EH (cell line): Measurements from ENCODE around the gene NUDT6.
"Not testable (repeated sequence)": the region's sequence is repeated elsewhere in the genome, so short reads cannot be mapped to it uniquely, and the experiment has no call there.

Source experiments
- DNase-seq: peaks from one replicate; pipeline ENCODE4 v3.0.0-alpha.2; 2015; ENCODE audit warnings: low read depth

Gene NUDT6, protein sequence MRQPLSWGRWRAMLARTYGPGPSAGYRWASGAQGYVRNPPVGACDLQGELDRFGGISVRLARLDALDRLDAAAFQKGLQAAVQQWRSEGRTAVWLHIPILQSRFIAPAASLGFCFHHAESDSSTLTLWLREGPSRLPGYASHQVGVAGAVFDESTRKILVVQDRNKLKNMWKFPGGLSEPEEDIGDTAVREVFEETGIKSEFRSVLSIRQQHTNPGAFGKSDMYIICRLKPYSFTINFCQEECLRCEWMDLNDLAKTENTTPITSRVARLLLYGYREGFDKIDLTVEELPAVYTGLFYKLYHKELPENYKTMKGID

DNA sequence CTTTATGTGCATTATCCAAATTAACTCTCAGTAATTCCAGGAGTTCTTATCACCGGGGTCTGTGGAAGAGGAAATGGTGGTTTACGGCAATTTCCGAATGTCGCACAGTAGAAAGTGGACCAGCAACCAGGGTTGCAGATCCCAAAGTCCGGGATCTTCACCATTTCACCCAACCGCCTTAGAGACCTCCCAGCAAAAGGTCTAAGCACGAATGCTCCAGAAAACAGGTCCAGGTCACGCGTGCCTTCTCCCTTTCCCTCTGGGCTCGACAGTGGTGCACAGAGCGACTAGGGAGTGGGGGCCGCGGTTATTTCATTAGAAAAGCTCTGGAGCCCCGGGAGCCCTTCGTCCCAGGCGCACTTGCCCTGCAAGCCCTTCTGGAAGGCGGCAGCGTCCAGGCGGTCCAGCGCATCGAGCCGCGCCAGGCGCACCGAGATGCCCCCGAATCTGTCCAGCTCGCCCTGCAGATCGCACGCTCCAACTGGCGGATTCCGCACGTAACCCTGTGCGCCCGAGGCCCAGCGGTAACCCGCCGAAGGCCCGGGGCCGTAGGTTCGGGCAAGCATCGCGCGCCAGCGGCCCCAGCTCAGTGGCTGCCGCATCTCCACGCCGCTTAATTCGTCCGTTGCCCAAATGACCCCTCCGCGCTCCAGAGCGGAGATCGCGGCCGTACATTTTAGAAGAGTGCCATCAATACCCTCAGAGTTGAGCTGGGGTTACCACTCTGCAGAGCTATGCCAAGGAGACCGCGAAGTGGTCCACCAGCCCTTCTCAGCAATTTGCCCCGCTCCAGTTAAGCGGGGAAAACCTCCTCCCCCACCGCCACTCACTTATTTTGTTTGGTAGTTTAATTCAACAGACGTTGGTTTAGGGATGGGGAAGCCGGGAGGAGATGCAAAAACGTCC is at the start of gene NUDT6:
Gene NUDT6, minus strand, starts transcription at position 627 of the 906 bp plus-strand sequence. Its CDS starts 25 bp downstream, at position 602.
- peak; percentile 78 for DNase-seq

DNA sequence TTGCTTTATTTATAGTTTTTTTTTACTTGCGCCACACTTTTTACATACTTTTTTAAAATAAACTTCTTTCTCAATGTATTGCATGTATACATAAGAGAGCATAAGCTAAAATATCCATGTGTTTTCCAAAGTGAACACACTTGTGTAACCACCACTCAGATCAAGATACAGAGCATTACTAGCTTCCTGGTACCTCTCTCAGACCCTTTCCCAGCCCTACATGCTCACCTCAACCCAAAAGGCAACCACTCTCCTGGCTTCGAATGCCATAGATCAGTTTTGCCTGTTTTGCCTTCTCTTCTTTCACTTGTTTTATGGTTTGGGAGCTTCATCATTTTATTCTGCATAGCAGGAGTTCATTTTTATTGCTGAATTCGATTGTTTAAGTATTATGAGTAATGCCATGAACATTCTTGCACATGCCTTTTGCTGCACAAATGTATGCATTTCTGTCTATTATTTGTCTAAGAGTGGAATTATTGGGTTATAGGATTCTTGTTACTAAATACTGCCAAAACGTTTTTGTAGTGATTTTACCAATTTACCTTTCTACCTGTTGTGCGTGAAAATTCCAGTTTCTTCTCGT is 45.9 kb upstream of the NUDT6 start:
- DNase-seq: peak; percentile 68

DNA sequence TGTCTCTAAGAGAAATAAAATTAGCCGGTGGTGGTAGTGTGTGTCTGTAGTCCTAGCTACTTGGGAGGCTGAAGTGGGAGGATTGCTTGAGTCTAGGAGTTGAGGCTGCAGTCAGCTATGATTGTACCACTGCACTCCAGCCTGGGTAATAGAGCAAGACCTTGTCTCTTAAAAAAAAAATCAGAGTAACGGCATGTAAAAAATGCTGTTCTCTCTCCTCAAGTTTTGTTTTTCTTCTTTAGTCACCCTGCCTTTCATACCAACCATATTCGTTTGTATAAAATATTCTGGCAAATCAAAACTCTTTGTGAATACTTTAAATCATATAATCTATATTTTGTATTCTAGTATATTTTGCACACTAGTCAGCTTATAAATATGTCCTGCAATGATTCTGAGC is 44.8 kb upstream of the NUDT6 start:
- peak; percentile 30 for DNase-seq

DNA sequence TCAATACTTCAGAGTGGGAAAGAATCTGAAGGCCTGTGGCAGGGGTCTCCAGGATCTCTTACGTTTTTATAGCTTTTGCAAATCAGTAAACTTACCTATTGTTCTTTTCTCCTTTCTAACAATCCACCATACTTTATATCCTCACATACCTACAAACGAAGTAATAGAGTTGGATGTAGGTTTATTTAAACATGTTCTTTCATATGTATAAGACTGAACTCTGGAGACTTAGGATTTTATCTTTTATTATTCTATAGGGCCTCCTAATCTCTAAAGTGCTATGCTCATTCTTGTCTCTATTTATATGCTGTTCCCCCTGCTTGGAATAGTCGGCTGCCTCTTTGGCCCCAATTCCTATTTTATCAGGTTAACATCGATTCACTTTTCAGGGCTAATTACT is 43.8 kb upstream of the NUDT6 start:
- no peak for DNase-seq

DNA sequence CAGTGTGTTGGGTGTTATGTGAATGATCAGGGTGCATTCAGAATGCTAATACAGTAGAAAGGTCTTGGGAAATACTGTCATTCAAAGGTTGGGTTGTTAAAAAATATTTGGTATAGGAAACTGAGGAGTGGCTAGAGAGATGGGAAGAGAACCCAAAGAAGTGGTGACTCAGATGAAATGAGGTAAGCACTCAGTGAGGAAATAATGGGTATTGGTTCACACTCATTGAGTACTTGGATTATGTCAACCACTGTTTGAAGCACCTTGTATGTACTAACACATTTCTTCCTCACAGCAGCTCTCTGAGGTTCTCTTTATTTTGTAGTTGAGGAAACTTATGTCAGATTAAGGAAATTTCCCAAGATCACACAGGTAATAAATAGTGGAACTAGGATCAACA is 40.8 kb upstream of the NUDT6 start:
- peak; percentile 9 for DNase-seq

DNA sequence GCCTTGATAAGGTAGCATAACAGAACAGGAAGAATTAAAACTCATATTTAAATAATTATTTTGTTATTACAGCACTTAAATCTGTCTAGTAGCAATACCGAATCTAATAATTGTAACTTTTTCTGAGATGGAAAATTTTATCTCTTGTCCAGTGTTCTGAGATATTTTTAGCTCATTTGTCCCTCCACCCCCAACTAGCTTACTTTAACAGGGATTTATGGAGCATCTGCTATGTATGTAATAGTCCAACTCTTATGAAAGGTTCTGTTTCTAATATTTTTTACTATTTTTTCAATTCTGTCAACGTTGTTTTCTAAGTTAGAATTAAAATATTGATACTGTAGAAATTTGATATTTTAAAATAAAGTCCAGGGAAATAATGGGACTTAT is 38.2 kb upstream of the NUDT6 start:
- DNase-seq: no peak

DNA sequence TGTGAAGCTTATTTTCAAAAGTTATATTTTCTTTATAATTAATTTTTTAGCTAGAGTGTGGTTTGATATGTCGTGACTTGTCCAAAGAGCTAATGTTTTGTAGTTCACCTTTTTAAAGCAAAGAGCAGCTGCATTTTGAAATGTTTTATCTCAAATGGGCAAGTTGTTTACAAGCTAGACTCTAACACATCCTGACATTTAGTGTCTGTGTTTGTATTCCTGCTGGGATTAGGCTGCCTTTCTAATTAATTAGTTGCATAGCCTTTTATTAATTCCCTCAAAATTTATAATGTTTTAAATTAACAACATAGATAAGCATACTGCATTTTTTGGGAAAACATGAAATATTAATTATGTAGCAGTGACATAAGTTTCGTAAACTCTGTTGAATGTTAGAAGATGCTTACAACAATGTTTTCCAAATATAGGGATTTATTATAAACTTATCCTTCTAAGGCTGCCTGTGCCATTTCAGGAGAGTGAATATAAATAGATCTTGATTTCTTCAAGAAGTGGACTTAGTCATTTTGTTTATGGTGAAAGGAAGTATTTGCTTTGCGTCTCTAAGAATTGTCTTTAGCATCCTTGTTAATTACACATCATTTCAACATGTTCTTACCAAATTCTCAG is 37.7 kb upstream of the NUDT6 start:
- peak; percentile 59 for DNase-seq

DNA sequence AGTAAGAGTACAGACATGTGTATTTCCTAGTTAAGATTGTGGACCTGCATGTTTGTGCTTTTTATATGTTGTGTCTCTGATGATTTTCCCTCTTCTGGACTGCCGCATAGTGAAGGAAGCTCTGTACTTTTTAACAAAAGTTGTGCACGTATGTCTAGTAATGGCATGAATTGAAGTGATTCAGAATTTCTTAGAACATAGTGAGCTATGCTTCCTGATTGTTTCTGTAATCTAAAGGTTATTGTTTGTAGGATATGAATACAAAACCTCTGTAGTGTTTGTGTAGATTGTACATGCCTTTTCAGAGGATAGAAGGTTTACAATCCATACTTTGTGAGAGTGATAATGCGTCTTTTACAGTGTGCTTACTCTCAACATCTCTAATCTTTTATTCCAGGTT is 37.0 kb upstream of the NUDT6 start:
- no peak for DNase-seq

DNA sequence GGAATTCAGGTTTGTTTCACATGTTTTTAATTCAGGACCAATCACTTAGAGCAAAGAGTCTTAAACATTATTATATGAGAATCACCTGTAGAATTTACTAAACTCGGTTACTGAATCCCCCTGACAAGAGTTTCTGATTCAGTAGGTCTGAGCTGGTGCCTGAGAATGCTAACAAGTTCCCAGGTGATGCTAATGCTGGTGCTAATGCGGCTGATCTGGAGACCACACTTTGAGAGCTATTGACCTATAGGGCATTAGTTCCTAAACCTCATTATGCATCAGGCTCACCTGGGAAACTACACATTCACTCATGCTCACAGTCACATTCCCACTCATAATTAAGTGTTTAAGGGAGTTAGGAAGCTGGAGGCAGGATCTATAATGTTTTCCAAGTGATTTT is 36.1 kb upstream of the NUDT6 start:
- no peak for DNase-seq

DNA sequence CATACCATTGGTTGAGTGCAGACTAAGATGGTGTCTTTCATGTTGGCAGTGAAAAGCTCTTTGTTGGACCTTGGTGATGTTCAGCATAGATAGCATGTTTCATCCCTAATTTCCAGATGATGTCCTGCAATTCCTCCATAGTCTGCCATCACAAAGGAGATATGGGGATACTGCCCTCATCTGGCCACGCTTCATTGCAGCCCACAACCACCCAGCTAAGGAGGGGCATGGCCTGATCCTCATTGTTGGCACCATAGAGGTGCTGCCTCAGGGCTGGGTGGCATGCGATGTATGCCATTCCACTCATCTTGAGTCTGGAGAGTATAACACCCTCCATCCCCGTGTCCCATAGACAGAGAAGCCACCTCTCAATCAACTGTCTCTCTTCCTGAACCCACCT is 31.5 kb upstream of the NUDT6 start:
- DNase-seq: no peak

DNA sequence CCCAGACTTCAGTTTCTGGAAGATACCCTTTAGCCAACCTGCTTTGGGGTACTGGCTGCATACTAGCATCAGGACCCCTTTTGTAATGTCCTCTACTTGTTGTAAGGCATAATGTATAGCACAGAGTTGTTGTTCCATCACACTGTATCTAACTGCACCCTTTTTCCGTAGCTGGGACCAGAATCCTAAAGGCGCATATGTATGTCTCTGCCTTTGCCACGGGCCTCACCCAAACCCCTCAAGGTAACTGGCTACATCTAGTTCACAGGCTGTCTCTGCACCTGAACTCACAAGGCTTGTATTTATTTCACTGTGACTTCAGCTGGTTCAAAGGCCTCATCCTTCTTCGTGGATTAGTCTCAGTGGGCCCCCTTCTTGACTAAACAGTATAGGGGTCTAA is 29.6 kb upstream of the NUDT6 start:
- DNase-seq: no peak

DNA sequence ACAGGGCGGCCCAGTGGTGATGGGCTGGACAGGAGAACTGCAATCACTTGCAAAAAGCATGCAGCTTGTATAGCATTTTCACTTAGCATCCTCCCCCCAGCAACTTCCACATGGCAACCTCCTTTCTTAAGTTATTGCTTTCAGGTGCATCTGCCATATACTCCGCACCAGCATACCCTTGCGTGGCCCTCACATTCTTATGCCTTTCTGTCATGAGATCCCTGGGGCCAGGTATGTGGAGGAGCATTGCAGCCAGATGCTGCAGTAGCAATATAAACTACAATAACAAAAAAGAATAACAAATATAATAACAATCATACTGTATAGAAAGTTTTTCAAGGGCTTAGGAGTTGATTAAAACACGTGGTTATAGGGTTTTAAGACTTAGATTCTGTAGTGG is 26.3 kb upstream of the NUDT6 start:
- DNase-seq: no peak

DNA sequence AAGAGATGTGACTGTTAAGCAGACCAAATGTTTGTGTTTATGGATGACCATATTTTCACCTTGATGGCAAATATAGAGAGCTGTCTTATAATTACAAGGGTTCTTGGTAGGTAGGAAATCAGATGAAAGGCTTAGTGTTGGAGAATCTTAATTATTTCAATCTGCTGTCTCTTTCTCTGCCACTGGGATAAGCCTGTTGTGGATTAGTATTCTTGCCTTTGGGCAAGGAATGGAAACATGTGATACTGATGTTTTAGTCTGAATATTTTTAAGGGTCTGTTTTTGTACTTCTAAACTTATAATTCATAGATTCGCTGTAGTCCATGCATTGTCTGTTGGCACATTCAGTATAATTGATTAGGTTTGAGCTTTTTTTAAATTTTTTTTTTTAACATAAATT is 23.7 kb upstream of the NUDT6 start:
- DNase-seq: no peak

DNA sequence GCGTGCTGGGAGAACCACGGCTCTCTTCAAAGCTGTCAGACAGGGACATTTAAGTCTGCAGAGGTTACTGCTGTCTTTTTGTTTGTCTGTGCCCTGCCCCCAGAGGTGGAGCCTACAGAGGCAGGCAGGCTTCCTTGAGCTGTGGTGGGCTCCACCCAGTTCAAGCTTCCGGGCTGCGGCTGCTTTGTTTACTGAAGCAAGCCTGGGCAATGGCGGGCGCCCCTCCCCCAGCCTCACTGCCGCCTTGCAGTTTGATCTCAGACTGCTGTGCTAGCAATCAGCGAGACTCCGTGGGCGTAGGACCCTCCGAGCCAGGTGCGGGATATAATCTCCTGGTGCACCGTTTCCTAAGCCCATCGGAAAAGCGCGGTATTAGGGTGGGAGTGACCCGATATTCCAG is 22.7 kb upstream of the NUDT6 start:
- DNase-seq: not testable (repeated sequence)

DNA sequence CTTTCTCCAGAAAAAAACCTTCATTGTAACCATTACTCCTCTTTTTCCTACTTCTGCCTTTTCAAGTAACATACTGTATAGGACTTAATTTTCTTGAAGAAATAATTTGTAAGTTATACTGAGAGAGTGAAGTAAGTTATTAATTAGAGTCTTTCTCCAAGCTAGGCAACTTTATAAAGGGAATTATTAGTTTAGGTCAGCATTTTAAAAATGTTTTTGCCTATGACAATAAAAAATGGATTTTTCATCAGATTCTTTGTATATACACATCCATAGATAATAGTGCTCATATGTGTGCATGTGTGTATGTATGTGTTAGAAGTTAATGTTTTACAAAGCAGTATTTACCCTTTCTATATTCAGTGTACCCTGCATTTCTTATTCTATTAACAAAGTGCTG is 10.4 kb upstream of the NUDT6 start:
- DNase-seq: no peak

DNA sequence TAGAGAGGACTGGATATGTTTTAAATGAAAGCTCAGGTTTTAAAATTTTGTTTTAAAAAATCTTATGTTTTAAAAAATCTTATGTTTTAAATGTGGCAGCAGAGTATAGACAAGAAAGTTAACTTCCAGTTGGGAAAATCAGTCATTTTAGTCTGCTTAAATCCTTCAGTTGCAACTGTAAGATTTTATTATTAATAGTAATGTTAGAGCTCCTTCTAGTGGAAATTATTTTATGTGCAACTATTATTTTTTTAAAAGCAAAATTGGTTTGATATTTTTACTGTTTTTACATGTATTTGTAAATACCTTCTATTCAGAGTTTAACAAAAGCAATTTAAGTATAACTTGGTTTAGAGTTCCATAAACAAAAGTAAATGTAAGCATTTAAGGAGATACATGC is 8.5 kb upstream of the NUDT6 start:
- peak; percentile 34 for DNase-seq

DNA sequence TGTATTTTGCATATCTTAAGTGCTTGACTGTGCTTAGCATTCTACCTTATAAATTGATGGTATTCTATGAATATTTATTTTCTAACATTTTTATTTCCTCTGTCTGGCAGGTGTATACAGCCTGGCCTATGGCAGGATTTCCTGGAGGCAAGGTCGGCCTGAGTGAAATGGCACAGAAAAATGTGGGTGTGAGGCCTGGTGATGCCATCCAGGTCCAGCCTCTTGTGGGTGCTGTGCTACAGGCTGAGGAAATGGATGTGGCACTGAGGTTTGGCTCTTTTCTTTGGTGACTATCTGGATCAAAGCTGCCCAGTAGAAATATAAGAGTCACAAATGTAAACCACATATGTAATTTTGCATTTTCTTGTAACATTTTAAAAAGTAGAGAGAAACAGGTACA is 6.5 kb upstream of the NUDT6 start:
- DNase-seq: no peak

DNA sequence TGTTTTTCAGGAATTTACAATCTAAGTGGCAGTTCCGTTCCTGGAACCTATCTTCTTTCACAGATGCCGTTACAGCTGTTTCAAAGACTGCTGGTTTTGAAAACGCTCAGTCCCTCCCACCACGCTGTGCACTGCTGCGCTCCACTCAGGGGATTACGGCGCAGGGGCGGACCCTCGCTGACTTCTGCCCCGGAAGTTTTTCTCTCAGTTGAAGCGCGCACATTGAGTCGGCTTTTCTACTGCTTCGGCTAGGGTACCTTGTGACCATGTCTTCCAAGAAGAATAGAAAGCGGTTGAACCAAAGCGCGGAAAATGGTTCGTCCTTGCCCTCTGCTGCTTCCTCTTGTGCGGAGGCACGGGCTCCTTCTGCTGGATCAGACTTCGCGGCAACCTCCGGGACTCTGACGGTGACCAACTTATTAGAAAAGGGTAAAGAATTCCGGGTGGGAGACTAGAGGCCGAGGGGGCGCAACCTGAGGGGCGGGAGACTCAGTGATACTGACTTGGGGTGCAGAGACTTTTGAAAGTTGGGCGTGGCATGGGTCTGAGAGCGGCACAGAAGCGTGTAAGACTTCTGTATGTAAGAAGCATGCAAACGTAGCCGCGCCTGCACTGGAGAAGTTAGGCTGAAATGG is 597 bp upstream of the NUDT6 start:
- DNase-seq: peak; percentile 87

DNA sequence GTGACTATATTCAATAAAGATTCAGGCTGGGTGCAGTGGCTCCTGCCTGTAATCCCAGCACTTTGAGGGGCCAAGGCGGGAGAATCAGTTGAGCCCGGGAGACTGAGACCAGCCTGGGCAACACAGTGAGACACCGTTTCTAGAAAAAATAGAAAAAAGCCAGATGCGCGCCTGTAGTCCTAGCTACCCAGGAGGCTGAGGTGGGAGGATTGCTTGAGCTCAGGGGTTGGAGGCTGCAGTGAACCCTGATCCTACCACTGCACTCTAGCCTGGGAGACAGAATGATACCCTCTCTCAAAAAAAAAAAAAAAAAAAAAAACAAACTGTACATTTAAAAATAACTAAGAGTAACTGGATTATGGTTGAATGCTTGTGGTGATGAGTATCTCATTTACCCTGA is 1.1 kb downstream of the NUDT6 start:
- no peak for DNase-seq

DNA sequence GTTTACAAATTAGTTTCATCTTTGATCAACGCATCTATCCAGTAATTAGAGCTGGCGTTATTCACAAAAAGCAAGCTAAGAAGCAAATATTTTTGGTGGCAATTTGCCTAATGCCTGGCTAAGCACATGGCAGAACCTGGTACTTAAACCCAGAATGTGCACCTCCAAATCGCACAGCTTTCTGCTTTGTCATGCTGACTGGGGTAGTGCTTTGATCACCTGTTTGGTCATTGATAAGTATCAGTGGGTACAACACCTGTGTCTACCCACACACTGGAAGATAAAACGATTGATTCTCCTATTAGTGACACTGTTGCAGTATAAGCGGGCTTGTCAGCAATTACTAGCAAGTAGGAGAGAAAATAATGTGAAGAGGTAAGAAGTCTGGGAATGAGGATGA is 1.9 kb downstream of the NUDT6 start:
- no peak for DNase-seq

DNA sequence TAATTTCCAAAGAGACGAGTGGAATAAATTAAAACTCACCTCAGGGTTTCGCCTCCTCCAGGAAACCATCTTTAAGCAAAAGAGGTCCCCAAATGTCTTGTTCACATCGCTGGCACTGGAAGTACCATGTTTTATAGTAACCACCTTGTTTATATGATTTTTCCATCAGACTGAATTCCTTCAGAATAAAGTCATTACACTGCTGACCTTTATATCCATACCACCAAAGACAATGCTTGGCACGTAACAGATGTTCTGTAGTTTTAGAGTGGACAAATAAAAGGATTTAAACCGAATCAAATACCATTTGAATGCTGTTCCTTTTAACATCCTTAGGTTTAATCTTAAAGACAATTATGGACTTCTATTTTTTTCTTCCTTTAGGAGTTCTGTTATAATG is 4.7 kb downstream of the NUDT6 start:
- DNase-seq: no peak

DNA sequence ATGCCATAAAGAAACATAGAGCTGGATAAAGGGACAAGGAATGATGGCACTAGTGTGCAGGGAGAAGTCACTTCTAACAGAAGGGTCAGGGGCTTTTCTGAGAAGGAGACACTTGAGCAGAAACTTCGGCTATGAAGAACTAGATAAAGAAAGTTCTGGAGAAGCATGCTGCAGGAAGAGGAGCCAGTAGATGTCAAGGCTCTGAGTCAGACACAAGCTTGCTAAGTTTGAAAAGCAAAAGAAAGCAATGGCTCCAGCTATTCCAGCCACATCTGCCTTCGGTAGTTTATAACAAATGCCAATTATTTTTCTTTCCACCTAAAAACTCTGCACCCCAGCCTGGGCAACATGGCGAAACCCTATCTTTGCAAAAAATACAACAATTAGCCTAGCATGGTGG is 7.5 kb downstream of the NUDT6 start:
- peak; percentile 80 for DNase-seq
